NCI-H2107 (cell line): ENCODE results near the gene RNF151.
A peak's percentile ranks its signal among the peaks of the same experiment; 100 is the strongest.

Source experiments
- DNase-seq: peaks from one replicate; lab custom pipeline; 2025; lab: John Stamatoyannopoulos, UW

RNF151 gene

DNA sequence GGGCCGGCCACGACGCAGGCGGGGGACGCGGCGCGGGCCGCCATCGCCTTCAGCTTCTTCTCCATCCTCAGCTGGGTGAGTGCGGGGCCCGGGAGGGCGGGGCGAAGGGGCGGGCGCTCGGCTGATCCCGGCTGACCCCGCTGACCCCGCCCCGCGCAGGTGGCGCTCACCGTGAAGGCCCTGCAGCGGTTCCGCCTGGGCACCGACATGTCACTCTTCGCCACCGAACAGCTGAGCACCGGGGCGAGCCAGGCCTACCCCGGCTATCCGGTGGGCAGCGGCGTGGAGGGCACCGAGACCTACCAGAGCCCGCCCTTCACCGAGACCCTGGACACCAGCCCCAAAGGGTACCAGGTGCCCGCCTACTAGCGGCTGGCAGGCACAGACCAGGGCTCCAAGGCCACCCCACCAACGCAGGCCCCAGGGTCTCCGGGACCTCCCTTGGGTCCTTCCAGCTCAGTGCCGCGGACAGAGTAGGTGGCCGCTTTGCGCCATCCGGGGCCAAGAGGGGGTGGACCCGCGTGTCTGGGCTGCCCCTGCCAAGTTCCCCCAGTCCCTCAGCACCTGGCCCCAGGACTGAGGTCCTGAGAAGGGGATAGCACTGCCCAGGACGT, 26.2 kb downstream of the RNF151 start:
- no peak for DNase-seq

DNA sequence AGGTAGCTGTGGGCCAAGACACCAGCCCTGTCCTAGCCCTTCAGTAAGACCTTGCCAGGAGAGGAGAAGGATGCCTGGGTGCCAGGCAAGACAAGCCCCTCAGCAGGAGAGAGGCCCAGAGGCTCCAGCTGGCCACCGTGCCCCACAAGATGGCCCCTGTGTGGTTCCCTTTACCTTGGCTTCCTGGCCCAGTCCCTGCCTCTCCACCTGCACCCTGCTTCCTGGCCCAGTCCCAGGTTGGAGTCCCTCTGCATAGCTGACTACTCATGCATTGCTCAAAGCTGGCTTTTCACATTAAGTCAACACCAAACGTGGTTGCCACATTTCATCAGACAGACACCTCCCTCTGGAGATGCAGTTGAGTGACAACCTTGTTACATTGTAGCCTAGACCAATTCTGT, 27.1 kb downstream of the RNF151 start:
- no peak for DNase-seq

DNA sequence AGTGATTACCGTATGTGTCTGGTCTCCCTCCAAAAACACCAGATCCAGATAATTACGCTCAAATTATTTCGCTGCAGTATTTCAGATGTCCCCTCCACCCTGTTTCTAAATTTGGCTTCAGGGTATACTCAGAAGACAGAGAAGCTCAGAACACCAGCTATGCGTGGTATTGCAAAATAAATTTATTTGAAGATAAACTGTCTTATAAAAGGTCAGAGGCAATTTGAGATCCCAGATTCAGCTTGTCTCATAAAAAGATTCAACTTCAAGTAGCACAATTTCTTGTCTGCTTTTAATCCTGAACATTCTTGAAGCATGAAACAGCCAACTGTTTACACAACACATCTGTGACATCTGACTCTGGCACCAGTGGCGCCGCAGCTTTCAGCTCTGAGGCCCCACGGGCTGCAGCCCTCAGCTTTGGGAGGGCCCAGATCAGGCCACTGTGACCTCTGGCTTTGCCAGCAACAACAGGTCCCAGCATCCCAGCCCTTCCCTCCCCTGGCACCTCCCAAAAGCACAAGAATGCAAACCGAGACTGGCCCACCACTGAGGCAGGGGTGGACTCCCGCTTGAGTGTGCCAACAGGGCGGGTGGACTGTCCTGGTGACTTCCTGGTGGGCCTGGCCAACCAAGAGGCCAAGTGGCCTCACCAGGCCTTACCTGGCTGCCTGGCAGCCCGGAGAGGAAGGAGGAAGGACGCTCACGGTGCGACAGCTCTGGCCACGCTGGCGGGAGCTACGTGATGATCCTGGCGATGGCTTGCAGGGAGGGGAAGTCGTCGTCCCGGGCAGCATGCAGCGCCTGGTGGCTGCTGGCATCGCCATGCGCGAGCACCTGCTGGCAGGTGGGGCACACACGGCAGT, 31.1 kb downstream of the RNF151 start:
- no peak for DNase-seq

- no peak for DNase-seq
These were observed 31.7 kb downstream of the RNF151 start for GRCh38 chr16:1998360-1998835.

GRCh38 chr16:1998852-1999801, 32.5 kb downstream of the RNF151 start:
- no peak for DNase-seq

- no peak for DNase-seq
These were observed 33.3 kb downstream of the RNF151 start for GRCh38 chr16:1999866-2000514.

DNA sequence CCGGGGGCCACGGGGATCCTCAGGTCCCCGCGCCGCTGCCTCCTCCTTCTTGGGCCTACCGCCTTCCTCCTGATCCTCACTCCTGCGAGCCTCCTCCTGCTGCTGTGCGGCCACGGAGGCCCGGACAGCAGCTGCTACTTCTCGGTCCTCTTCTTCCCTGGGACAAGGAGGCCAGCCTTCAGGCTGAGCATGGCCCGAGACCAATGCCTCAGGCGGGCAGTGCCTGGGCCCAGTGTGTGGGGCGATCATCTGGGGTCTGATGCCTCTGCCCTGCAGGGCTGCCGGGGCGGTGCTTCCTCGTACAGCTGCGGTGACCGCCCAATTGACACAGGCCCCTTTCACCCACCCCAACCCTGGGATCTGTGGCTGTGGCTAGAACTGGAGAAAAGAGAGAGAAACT, 34.4 kb downstream of the RNF151 start:
- no peak for DNase-seq

DNA sequence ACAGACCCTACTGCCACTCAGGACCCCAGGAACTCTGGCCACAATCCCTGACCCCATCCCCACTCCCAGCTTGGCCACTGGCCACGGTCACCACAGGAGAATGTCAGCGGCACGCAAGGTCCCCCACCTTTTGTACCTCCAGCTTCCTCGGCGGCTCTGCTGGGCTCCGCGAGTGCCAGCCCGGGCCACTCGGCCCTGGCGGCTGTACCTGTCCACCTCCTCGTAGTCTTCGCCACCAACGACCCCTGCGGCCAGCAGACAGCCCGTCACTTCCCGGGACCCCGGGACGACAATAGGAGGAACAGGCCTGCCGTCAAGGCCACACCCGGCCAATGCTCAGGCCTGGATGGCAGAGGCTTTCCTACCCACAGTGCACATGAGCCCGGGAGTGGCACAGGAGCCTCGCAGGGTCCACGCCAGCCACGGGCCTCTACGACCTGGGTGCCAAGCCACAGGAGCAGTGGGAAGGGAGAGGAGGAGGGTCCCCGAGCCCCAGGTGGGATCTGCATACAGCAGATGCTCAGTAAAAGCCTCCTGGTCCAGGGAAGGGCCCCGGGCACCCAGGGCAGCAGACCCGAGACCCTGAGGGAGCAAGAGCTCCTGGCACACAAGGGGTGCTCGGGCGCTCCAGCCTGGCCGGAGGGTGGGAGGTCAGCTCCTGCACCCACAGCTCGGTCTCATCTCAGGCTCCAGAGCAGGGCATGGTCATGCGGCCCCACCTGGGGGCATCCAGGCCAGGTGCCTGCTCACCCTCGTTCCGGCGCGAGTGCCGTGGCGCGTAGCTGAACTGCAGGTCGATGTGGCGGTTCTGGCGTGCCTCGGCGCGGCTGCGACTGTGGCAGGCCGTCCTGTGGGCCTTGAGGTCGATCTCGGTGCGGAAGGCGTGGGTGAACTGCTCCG, 35.0 kb downstream of the RNF151 start:
- no peak for DNase-seq

DNA sequence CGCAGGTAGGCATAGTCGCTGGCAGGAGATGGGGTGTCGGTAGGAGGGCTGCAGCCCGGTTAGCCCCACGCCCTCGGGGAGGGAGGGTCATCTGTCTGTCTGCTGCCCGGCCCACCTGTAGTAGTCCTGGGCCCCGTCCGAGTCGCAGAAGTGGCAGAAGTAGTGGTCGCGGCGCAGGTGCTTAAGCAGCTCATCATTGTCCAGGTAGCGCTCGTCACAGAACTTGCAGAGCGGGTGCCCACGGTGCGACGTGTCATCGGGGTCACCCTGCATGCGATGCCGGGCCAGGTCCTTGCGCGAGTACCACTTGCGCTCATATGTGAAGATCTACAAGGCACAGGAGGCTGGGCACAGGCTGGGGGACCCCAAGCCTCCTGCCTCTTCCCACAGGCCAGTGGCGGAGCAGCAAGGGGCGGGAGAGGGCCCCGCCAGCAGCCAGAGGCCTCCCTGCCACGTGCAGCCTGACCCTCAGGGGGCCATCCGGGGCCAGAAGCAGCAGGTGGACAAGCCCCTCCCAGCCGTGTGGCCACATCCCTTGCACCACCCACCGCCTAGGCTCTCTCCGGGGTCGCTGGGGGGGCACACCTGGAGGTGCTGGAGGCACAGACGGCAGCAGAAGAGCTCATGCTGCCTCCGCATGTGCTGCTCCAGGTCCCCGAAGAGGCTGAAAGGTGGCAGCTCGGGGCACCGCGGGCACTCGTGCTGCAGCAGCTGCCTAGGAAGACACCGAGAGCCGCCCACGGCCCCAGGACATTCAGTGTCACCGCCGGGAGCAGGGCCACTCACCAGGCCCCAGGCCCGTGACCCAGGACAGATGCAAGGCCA, 36.0 kb downstream of the RNF151 start:
- DNase-seq: no peak

DNA sequence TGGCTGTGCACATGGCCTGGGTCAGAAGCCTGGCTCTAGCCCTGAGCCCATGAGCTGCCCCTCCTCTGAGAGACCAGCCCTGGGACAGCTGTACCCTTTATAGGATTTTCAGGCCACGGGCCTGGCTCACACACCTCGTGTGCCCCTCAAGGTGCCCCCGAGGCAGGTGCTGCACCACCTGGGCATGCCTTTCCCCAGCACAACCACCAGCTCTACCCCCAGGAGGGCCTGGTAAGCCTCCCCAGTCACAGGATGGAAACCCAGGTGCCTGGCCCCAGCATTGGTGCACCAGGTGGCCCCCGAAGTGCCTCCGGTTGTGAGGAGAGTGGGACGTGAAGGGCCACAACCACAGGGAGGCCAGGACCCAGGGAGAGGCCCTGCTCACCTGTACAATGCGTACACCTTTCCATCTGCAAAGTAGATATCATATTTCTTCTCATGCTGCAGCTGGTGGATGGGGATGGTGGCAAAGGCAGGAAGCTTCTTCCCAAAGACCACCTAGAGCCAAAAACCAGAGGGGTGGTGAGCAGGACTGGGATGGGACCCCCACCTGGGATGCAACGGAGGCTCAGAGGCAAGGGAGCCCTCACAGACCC, 36.7 kb downstream of the RNF151 start:
- no peak for DNase-seq

- DNase-seq: peak; percentile 88
These were observed 37.4 kb downstream of the RNF151 start for GRCh38 chr16:2003827-2004641.

DNA sequence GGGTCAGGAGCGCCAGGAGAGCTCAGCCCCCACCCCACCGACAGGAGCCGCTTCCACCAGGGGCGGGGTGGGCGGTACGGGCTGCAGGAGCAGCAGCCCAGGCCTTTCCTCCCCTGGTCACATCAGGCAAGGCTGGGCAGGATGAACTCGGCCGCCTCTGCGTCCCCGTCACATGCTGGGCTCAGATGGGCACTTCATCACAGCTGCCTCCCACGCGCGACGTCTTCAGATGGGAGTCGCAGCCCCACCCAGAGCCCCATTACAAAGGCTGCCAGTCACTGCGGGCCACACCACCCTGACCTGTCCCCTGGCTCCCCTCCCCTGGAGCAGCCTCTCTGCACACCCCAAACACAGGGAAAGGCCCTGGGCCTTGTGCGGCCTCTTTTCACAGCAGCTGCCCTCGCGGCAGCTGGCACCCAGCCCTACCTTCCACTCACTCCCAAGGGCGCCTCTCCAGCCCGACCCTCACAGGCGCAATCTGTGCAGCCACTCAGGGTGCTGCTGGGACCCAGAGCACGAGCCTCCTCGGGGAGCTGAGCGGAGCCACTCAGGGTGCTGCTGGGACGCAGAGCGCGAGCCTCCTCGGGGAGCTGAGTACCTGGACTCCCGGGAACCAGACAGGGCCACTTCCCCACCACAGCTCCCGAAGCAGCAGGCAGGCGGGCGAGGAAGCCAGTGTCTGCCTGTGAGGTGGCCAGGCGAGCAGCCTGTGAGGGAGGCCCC, 38.3 kb downstream of the RNF151 start:
- DNase-seq: no peak

- peak; percentile 40 for DNase-seq
These were observed 39.0 kb downstream of the RNF151 start for GRCh38 chr16:2005646-2006045.

- no peak for DNase-seq
These were observed 39.7 kb downstream of the RNF151 start for GRCh38 chr16:2006317-2006716.

DNA sequence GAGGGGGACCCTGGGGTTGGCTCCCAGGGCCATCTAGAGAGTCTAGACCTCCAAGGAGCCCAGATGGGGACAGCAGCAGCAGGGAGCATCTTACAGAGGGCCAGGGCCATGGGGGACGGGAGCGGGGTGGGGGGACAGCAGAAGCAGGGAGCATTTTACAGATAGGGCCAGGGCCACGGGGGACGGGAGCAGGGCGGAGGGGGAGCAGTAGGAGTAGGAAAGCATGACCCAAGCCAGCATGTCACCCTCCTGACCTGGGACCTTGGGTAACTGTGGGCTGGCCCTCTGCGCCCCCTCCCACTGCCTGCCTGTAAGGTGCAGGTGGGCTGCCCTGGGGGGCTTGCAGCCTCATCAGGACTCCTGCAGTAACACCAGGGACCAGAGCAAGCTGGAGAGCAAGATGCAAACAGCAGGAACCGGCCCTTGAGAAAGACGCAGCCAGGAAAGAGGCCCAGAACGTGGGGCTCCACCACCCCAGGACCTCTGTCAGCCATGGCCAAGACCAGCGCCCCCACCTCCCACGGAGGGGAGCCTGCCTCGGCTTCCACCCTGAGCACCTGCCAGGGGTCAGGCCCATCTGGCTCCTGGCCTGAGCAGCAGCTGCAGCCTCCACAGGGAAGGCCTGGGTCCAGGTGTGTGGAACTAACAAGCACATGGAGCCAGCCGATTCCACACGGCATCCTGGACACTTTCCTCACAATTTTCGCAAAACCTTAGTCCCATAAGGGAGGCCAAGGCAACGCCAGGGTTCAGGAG, 40.6 kb downstream of the RNF151 start:
- no peak for DNase-seq

GRCh38 chr16:2008009-2008526, 41.4 kb downstream of the RNF151 start:
- DNase-seq: no peak

DNA sequence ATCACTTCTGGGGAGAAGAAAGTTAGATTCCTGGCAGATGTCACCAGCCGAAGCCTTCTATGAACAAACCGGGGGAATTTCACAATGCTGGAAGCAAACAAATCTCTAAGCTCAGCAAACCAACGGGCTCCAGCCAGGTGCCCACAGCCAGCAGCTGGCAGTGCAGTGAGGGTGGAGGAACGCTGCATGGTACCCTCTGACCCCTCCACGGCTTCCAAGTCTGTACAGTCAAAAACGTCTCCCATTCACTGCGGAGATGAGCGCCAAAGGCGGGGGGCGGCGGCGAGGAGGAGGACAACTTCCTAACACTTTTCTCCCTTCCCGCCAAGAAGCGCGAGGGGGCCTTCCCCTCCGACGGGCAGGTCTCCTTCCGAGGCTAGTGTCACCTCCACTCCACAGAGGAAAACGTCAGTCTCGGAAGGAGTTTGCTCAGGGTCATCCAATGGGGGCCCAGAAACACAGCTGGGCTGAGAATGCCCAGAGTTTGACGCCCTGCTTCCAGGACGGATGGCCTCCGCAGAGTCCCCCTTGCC, 42.0 kb downstream of the RNF151 start:
- DNase-seq: no peak
